Activated CD4-positive, CD25-positive, alpha-beta regulatory T cell treated with anti-CD3 and anti-CD28 coated beads, Interleukin-2, amount 50 U/mL, for 16 hours (primary cell): ENCODE data around the gene CDK5R2.

Experiments used
- DNase-seq: peaks from one replicate; pipeline ENCODE4 v3.0.0-alpha.2; 2020; ENCODE audit warnings: low read depth, low spot score

The CDK5R2 gene

DNA sequence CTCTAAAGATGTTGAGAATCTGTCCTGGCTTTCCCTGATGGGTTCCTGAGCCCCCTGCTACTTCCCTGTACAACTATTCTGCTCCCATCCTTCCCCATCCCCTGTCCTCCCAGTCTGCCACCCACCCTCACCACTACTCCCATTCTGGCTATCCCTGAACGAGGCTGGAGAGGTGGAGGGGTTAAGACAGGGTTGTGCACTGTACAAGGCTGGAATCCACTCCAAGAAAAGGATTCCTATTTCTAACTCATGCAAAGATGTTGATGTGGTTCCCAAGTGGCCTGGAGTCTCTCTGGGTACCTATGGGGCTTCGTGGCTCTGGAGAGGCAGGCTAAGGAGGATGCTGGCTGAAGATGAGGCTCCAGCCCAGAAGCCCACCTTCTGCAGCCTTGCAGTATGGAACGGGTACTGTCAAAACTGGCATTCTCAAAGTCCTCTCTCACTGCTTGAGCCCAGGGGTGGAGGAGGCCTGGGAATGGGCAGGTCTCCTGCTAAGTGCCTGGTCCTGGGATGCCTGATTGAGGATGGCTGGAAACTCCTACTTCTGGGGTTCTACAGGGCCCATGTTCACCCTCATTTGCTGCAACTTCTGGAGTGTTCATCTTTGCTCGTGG is 26.8 kb downstream of the CDK5R2 start:
- DNase-seq: no peak

DNA sequence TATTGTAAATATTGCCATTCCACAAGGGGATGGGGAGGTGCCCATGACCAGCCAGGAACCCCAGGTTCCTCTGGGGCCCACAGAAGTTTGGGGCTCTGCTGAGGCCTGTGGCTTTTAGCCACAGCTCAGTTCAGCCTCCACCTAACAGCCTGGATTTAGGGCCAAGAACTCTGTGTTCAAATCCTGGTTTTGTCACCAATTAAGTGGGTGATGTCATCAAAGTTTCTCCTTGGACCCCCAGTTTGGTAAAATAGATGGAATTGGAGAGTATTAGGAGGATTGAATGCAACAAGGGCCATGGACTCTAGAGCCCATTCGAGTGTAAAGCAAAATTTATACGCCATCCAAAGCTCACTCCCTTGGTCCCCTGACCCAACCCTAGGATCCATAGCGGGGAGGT is 28.7 kb downstream of the CDK5R2 start:
- DNase-seq: no peak

- DNase-seq: no peak
These were observed 29.2 kb downstream of the CDK5R2 start for GRCh38 chr2:218988650-218989049.

- DNase-seq: no peak
These were observed 30.6 kb downstream of the CDK5R2 start for GRCh38 chr2:218990052-218990451.

- DNase-seq: no peak
These were observed 31.1 kb downstream of the CDK5R2 start for GRCh38 chr2:218990612-218991011.

GRCh38 chr2:218991674-218992168 is 32.3 kb downstream of the CDK5R2 start:
- DNase-seq: no peak

GRCh38 chr2:218992196-218992595 is 32.7 kb downstream of the CDK5R2 start:
- no peak for DNase-seq

GRCh38 chr2:218992703-218993344 is 33.4 kb downstream of the CDK5R2 start:
- no peak for DNase-seq

- DNase-seq: no peak
These were observed 34.2 kb downstream of the CDK5R2 start, which contains the start of gene CRYBA2 for GRCh38 chr2:218993345-218994315. Gene CRYBA2 (minus strand): TSS chr2:218993422. CDS start chr2:218993176, 246 bp downstream.

DNA sequence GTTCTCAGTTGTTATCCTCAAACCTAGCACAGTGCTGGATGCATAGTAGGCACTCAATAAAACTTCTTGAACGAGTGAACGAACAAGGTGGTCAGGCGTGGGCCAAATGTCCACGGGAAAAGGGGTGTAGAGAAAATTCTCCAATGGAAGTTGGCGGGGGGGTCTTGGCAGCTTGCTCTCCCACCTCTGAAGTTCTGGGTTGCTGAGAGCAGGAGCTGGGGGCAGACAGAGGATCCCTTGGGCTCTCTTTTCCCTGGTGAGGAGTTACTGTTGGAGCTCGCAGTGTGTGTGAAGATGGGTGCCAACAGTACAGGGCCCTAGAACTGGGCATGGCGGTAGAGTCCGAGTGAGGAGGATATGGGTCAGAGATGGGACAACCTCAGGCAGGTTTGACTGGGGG is 36.1 kb downstream of the CDK5R2 start:
- no peak for DNase-seq

DNA sequence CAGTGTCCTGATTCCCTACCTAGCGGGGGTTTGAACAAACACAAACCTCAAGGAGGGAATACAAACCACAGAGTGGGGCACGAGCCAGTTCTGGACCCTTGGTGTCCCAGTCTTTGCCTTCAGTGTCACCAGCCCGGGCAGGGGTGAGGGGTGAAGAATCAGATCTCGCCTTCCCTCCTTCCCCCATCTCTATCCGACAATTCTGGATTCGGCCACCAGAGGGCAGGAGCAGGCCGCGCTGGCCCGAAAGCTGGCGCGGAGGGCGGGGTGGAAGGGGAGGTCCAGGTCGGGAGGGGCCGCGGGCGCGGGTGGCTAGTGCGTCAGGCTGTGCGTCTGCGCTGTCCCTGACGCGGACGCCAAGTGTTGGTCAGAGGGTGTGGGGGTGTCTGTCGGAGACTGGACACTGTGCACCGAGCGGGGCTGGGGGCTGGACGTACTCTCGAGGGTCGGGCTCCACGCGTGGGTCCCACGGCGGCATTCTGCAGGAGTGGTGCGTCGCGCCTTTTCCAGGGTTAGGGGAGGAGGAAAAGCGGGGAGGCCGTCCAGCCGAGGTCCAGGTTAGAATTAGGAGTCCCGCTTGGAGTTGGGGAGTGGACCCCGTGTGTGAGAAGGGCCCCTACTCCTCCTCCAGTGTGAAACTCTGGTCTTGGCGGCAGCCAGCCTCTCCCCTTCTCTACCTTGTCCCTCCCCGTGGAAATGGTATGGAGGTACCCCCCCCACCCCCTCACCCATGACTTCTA is 36.7 kb downstream of the CDK5R2 start:
- peak; percentile 52 for DNase-seq

DNA sequence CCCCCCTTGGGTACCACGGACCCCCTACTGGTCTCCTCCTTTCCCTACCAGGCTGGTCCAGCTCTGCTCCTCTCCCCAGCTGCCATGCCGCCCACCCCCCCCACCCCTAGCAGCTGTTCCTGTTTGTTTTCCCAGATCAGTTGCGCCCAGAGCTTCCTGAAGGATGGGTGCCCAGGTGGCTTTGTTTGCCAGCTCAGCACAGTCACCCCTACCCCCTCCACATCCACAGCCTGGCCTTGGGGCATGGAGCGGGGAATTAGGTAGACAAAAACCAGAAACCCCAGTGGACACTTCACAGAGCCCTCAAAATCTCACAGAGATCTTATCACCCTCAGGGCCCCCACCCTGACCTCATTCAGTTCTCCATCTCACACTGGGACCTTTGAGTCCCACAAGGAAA is 37.5 kb downstream of the CDK5R2 start:
- no peak for DNase-seq

DNA sequence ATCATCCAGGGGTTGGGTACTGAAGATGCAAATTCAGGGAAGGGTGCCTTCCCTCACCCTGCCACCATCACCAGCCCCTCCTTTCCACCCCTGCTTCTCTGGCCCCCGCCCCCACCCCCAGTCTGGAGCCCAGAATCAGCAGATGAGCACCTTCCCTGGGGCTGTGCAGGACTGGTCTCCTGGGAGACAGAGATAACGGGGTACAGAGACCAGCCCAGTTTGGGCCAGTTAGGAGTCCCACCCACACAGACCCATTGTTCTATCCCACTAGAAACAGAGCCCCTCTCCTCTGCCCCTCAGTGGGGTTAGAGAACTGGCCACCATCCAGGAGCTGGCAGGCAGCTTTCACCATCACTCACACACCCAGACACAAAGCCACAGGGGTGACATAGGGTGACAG is 38.3 kb downstream of the CDK5R2 start:
- no peak for DNase-seq

DNA sequence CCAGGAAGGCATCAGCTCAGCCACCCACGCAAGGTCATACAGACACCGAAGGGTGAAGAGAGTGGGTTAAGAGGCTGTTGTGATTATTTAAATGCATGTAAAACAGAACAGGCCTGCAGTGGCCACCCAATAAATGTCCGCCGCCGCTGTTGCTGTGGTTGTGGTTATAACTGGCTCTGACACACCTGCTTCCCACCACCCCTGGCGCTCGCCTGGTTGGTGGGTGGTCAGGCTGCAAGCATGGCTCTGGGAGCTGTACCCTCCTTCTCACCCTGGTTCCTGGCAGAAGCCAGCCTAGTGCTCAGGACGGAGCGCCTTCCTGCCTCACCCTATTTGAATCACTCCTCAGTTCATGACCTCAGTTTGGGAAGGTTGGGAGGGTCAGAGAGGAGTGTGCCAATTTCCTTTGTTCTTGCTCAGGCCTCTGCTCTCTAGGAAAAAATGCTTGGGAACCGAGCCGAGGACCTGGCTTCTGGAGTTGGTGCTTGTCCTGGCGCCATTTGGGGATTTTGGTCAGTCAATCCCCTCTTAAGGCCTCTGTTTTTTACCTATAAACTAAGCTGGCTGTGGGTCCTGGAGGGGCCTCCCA is 39.0 kb downstream of the CDK5R2 start:
- no peak for DNase-seq

- DNase-seq: no peak
These were observed 39.8 kb downstream of the CDK5R2 start for GRCh38 chr2:218999021-218999880.

- no peak for DNase-seq
These were observed 40.6 kb downstream of the CDK5R2 start for GRCh38 chr2:218999881-219000568.

GRCh38 chr2:219000569-219000960 is 41.1 kb downstream of the CDK5R2 start:
- DNase-seq: no peak

DNA sequence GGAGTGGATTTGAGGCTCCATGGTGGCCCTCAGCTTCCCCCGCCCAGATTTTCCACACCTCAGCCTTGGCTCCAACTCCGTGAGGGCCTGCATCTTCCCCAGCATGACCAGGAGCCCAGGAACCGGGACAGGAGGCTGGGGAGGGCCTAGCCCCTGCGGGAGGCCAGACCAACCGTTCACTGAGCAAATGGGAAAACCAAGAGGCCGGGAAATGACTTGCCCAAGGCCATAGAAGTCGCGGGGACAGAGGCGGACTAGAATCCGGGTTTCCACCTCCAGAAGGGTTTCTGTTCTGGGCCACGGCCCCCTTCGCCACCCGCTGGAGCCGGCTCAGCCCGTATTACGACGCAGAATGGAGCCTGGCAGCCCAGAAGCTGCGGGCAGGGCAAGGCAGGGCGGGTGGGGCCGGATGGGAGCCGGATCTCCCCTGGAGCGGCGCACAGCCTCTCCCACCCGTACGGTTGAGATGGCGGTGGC is 41.7 kb downstream of the CDK5R2 start:
- DNase-seq: no peak
